ENCODE measurements around the gene EPN1.
A peak's percentile ranks its signal among the peaks of the same experiment; 100 is the strongest.

The EPN1 gene

DNA sequence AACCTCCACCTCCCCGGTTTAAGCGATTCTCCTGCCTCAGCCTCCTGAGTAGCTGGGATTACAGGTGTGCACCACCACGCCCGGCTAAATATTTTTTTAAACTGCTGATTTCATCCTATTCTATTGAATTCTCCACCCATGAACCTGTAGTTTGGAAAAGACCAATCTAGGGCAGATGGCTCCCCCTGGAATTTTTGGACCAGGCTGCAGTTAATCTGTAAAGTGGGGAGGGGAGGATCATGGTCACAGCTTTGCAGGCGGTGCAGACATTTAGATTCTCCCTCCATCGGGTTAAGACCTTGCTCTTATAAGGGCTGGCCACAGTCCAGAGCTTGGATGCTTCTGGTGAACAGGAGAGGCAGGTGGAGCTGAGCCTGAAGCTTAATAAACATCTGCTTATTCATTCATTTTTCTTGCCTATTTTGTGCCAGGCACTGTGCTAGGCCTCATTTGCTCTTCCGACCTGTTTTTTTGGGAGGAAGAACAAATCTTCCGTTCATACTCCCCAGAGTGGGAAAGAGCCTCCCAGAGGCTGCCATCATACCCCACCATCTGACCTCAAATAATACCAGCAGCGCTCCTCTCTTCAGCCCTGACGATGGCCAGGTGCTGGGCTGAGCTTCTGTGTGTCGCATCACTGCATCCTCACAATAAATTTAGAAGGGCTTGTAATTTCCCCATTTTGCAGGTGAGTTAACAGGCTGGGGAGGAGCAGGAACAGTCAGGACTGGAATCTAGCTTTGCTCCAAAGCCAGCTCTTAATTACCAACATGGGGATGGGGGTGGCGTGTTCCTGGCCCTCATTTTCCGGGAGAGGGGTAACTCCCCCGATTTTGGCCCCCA, 27.9 kb upstream of the EPN1 start:
- DNase-seq (ENCODE audit: low spot score): no peak

DNA sequence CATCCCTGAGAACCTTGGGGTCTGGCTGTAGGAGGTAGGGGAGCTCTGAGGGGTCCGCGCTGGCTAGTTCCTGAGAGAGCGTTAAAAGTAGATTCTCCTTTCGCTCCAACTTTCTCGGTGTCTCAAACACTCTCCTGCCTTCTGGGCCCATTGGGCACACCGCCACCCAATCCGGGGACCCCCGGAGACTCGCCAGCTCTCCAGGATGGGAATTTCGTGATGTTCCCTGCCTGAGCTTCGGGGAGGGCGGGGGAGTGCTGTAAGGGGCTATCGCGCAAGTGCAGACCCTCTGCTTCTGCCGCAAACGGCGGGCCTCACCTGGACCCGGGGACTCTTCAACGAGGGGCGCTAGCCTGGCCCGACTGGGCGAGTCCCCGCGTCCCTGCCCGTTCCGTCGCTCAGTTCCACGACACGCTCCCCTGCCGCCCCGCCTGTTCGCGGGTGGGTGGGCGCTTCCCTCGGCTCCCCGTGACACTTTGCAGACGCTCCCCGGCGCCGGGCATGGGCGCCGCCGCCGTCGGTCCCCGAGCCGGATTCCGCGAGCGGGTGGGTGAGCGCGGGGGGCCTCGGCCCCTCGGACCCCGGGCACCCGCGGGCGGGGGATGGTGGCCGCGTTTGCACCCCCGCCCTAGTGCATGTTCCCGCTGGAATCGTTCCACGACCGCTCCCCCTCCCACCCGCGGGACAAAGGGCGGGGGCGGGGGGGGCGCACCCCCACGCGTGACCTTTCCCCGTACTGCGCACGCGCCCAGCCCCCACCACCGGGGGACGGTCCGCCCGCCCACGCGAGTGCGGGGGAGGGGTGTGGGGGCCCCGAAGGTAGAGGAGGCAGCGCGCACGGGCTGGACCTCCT, 27.1 kb upstream of the EPN1 start, which contains the start of gene CCDC106:
CCDC106 (plus strand) TSS at position 481 of the 853 bp plus-strand sequence. CDS start 835 bp downstream, outside the sequence.
- DNase-seq (ENCODE audit: low spot score): peak; percentile 67

GRCh38 chr19:55648585-55649267, 26.3 kb upstream of the EPN1 start:
- DNase-seq (ENCODE audit: low spot score): no peak

DNA sequence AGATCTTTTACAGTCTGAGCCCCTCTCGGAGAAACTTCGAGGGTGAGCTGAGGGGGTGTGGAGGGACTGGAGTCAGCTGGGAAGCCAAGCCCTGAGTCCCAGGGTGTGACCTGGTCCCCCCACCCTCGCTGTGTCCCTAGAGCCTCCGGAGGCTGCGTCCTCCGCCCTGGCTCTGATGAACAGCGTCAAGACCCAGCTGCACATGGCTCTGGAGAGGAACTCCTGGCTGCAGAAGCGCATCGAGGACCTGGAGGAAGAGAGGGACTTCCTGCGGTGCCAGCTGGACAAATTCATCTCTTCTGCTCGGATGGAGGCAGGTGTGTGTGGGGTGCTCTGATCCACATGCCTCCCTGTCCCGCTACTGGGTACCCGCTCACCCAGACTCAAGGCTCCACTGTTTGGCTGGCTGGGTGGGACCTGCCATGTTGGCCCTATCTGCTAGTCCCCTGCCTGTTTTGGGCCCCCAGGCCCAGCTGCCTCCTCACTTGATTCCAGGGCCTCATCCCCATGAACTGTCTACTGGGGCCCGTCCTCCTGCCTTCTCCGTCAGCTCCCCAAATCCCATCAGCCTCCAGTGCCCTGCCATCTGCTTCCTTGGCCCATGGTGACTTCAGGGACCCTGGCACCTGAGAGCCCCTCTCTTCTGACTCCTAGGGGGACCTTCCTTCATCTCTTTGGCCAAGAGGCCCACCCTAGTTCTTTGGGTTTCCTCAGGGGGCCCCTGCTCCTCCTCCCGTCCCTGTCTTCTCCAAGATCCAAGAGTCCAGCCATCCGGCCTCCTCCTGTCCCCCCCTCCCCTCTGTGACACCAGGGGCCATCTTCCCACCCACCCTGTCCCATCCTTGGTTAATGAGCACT, 25.5 kb upstream of the EPN1 start:
- DNase-seq (ENCODE audit: low spot score): no peak

- DNase-seq (ENCODE audit: low spot score): no peak
These were observed 24.9 kb upstream of the EPN1 start for GRCh38 chr19:55650126-55650557.

DNA sequence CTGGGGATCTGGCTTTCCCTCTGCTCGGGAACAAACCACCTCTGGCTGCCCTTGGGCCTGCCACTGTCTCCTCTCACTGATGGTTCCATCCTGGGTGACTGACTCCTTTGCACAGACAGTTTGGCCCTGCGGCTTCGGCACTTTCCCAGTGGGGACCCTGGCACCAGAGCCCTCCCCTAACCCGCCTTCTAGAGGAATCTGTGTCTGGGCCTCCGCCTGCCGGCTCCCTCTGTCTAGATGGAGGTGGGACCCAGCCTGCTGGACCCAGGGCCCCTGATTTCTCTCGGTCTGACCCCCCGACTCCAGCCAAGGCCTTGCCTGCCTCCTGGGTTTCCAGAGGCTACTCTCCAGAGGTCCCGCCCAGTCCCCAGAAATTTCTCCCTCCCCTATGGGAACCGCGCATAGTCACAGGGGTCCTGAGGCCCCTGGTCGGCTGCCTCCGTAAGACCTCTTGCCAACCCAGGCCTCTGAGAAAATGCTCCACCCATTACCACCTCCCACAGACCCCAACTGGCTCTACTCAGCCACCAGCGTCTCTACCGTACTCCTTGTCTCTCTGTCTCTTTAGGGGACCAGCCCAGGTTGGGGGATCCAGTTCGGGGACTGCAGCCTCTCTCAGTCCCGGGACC, 24.3 kb upstream of the EPN1 start:
- no peak for DNase-seq (ENCODE audit: low spot score)

GRCh38 chr19:55651236-55651635, 23.8 kb upstream of the EPN1 start:
- DNase-seq (ENCODE audit: low spot score): no peak

- DNase-seq (ENCODE audit: low spot score): no peak
These were observed 22.5 kb upstream of the EPN1 start for GRCh38 chr19:55652311-55653128.

DNA sequence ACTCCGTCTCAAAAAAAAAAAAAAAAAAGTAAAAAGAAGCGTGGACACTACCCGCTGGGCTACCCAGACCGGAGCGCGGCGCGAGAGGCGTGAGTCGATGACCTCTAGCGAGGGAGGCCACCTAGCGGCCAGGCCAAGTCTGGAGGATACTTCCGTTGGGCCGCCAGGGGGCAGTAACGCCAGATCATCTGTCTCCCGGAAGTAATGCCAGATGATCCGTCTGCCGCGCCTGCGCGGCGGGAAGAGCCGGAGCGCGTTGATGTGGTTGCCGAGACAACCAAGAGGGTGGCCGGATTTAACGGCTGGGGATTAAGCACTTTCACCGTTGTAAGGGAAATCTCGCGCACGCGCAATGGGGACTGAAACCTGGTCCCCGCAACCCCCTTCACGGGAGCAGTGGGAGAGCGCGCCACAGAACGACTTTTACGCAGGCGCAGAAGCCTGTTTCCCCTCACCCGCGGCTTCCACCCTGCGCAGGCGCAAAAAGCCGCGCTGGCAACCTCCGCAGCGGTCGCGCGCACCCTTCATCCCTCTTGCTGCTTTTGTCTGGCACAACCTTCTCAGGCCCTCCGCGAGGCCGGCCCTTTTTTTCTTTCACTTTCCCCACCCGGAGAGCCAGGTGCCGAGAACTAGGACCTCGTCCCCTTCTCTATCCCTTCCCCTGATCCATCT, 21.2 kb upstream of the EPN1 start:
- peak; percentile 98 for DNase-seq (ENCODE audit: low spot score)

DNA sequence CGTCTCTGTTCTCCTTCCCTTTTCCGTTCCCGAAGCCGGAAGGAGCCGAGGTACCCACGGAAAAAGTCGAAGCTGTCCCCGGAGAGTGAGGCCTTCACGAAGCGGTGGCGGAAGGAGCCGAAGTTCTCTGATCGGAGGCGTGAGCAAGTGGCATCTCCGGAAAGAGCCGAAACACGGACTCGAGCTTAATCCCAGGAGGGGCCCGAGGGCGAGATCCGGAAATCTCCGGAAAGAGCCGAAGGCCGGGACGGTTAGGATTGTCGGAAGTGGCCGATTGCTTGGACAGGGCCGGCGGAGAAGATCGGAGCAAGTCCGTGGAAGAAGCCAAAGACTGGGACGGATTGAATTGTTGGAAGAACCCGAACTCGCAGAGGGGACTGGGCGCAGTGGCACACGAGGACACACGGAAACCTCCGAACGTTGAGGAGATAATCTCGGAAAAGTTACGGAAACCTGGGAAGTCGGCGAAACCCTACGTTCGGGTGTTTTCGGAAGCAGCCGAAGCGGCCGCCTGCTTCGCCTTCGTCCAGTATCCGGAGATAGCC, 20.6 kb upstream of the EPN1 start:
- DNase-seq (ENCODE audit: low spot score): peak; percentile 94

DNA sequence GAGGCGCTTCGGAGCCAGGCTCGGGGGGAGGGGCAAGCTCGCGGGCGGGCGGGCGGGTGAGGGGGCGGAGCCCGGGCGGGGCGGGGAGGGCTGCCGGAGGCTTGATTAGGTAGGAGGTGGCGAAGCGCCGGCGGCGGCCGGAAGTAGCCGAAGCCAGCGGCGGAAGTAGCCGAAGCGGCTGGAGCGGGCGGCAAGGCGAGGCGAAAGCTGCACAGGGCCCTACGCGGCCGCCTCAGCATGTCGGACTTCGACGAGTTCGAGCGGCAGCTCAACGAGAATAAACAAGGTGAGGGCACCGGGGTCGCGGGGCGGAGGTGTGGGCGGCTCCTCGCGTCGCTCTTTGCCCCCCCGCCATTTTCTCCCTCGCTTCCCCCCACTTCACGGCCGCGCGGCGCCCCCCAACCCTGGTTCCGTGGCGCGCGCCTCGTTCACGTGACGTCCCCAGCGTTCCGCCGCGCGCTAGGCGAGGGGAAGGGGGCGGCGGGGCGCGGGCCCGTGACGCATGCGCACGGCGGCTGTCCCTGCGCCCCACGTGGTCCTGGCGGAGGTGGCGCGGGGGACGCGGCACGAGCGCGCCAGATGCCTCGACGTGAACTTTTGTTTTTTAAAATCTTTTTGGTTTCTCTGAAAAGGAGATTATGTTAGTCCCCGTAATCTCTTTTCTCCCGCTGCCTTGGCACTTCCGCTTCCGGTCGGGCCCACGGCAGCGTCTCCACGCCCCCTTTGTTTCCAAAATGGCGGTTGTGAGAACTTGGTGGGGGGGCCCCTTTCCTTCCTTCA, 20.0 kb upstream of the EPN1 start, which contains the start of gene U2AF2:
U2AF2 (plus strand) TSS at position 168 of the 780 bp plus-strand sequence; CDS start at position 238, 70 bp downstream.
- peak; percentile 98 for DNase-seq (ENCODE audit: low spot score)

DNA sequence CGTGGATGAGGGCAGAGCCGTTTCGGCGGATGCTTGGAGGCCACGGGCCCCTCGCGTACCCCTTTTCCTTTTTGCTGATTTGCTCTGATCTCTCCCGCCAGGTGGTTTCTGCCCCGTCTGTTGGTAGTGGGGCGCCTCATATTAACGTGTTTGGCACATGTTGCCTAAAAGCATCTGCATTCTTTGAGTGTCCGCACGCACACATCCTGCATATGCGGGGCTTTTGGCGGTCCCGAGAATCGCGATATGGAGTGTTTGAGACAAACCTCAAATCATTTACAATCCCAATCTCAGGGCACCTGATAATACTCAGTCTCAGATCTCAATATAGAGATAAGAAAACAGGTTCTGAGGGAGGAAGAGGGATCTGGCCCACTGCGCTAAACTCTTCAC, 19.4 kb upstream of the EPN1 start:
- no peak for DNase-seq (ENCODE audit: low spot score)

DNA sequence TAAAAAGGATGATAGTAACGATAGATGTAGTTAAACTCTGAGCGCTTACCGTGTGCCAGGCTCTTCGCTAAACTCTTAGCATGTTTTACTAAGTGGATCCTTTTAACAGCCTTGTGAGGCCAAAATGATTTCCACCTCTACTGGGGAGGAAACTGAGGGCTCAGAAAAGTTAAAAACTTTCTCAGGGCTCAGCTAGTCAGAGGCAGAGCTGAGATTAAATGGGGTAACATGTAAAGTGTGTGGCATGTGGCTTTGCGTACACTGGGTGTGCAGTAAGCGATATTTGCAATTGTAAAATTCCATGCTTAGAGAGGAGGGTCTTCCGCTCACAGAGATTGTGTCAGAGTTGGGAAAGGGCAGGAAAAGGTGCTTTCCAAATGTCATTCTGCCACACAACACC, 18.5 kb upstream of the EPN1 start:
- no peak for DNase-seq (ENCODE audit: low spot score)

- no peak for DNase-seq (ENCODE audit: low spot score)
These were observed 17.9 kb upstream of the EPN1 start for GRCh38 chr19:55656988-55657747.

DNA sequence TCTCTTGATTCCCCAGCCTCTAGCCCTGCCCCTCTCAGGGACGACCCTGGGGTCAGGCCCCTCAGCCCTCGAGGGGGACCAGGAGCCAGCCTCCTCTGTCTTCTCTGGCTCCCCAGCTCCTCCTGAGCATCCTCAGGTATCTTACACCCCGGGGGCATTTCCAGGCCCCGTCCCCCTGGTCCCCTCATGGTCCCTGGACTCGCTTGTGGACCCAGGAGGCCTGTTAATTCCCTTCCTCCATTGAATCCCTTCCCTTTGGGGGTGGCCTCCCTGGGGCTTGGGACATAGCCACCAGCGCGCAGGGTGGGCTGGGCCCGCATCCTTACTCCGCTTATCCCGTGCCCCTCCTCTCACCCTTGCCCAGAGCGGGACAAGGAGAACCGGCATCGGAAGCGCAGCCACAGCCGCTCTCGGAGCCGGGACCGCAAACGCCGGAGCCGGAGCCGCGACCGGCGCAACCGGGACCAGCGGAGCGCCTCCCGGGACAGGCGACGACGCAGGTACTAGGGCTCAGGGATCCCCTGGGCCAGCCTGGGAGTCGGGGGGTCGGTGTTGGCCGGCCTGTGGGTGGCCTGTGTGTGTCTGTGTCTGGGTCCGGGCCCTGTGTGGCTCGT, 16.1 kb upstream of the EPN1 start:
- DNase-seq (ENCODE audit: low spot score): no peak

GRCh38 chr19:55659822-55660221, 15.2 kb upstream of the EPN1 start:
- no peak for DNase-seq (ENCODE audit: low spot score)

DNA sequence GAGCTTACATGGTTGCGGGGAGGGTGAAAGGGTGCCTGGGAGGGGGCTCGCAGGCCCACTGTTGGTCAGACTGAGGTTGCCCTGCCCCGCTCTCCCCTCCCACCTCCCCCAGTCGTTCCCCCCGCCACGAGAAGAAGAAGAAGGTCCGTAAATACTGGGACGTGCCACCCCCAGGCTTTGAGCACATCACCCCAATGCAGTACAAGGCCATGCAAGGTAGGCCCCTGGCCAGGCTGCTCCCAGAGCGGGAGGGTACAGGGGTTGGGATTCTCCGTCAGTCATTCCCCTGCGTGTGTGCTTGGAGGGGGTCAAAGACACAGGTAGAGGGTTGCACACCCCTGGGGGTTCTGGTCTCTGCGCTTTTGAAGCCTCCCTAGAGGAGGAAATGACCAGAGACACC, 14.6 kb upstream of the EPN1 start:
- no peak for DNase-seq (ENCODE audit: low spot score)
